Measurements from ENCODE around the gene CRPPA.
"Not testable (repeated sequence)": the region's sequence is repeated elsewhere in the genome, so short reads cannot be mapped to it uniquely, and the experiment has no call there.

CRPPA gene

DNA sequence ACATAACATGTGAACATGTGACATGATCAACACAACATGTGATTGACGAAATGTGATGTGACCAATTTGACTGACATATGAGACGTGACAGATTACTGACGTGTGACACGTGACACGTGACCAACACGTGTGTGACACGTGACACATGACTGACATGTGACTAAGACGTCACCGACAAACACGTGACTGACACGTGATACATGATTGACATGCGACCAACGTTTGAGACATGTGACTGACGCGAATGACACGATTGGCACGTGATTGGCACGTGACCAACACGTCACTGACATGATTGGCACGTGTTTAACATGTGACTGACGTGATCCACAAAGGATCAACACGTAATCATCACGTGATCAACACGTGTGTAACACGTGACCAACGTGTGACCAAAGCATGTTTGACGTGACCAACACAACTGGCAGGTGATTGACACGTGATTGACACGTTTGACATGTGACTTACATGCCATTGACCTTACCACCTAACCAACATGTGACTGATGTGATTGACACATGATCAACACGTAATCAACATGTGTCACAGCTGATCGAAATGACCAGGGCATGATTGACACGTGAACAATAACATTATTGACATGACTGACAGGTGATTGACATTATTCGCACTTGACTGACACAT is 23.7 kb downstream of the CRPPA start:
- DNase-seq (ENCODE audit: low read depth), result no peak
- TF ChIP-seq, protein P1, sequence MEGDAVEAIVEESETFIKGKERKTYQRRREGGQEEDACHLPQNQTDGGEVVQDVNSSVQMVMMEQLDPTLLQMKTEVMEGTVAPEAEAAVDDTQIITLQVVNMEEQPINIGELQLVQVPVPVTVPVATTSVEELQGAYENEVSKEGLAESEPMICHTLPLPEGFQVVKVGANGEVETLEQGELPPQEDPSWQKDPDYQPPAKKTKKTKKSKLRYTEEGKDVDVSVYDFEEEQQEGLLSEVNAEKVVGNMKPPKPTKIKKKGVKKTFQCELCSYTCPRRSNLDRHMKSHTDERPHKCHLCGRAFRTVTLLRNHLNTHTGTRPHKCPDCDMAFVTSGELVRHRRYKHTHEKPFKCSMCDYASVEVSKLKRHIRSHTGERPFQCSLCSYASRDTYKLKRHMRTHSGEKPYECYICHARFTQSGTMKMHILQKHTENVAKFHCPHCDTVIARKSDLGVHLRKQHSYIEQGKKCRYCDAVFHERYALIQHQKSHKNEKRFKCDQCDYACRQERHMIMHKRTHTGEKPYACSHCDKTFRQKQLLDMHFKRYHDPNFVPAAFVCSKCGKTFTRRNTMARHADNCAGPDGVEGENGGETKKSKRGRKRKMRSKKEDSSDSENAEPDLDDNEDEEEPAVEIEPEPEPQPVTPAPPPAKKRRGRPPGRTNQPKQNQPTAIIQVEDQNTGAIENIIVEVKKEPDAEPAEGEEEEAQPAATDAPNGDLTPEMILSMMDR (IDR thresholded peaks at IDR 0.05; ENCODE audit: low read length, missing control alignments), result no peak
- H3K4me3 ChIP-seq (replicated peaks; ENCODE audit: low read depth, low read length), result no peak overlapping the region

DNA sequence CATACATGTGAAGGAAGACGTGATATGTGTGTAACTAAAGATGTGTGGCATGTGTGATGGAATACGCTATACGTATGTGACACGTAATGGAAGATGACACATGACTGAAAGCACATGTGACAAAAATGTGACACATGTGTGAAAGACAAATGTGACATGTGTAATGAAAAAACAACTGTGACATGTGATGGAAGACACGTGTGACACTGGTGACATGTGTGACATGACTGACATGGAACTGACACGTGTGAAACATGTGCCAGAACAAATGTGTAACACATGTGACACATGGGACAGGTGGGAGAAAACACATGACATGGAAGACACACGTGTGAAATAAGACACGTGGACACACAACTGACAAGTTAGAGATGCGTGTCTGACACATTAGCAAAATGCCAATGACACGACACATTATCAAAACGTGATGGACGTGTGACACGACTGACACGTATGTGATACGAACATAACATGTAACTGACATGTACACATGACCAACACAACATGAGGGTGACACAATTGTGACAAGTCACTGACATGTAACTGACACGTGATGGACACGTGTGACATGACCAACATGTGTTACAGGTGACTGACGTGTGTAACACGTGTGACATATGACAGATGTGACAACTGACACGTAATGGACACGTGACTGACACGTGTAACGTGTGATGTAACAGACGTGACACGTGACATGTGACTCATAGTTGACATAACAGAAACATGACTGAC is 24.4 kb downstream of the CRPPA start:
- TF ChIP-seq, protein P1 (IDR thresholded peaks at IDR 0.05; ENCODE audit: low read length, missing control alignments), result no peak
- DNase-seq (ENCODE audit: low read depth), result no peak
- H3K4me3 ChIP-seq (replicated peaks; ENCODE audit: low read depth, low read length), result no peak overlapping the region

DNA sequence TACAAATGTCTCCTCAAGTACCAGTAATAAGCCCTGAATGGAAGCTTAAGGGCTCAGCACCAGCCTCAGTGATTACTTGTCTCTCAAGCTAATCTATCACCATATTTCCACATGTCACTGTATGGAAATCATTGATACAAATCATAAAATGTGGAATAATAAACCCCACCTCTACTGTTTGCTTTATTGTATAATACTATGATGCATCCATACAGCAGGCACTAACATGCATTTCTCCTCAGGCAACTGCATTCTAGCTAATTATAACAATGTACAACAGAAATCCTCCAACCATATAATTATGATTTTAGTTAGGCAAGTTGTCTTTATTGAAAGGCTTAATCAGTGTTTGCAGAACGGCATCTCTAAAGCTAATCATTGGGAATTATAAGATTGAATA is 26.2 kb downstream of the CRPPA start:
- TF ChIP-seq, protein P1 (IDR thresholded peaks at IDR 0.05; ENCODE audit: low read length, missing control alignments), result no peak
- H3K4me3 ChIP-seq (replicated peaks; ENCODE audit: low read depth, low read length), result no peak overlapping the region
- DNase-seq (ENCODE audit: low read depth), result no peak

DNA sequence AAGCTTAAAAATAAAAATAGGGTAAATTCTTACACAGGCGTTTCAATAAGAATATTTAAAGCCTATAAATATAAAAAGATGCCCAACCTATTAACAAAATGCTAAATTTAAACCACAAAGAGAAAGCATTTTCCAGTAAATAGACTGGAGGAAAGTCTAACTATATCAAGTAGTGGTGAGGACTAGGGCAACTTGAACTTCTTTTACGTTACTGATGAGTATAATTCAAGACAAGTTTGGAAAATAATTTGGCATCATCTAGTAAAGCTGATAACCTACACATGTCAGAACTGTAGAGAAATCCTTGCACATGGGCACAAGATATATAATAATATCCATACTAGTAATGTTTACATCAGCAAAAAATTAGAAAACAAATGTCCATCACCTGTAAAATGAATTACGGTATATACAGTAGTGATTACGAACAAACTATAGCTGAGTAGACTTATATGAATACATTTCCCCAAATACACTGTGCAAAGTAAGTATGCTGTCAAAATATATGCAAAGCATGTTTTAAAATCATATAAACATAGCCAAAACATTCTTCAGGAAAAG is 27.4 kb downstream of the CRPPA start:
- no peak for DNase-seq (ENCODE audit: low read depth)

DNA sequence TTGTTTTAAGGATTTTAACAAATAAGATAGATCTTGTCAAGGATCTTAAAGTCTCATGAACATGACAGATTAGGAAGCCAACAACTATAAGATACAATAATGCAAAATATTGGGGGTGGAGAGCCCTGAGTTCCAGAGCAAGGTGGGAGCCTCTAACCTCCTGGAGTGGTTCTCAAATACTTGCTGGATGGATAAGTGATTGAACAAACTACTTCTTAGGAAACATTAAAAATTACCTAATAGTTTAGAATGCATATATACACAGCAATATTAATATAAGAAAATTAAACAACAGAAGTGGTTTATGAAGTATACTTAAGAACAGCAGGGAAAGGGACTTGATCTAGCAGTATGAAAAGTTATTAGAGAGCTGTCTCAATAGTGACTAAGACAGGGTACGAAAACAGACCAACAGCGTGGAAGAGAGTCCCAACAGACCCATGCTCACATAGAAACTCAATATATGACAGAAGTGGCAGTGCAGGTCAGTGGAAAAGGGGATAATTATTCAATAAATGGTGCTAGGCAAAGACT is 28.3 kb downstream of the CRPPA start:
- TF ChIP-seq, protein P1 (IDR thresholded peaks at IDR 0.05; ENCODE audit: low read length, missing control alignments), result no peak
- DNase-seq (ENCODE audit: low read depth), result no peak
- no peak overlapping the region for H3K4me3 ChIP-seq (replicated peaks; ENCODE audit: low read depth, low read length)

More for the DNA sequence above, 27.4 kb downstream of the CRPPA start:
- no peak overlapping the region for H3K4me3 ChIP-seq (replicated peaks; ENCODE audit: low read depth, low read length)
- TF ChIP-seq, protein P1 (IDR thresholded peaks at IDR 0.05; ENCODE audit: low read length, missing control alignments), result no peak

DNA sequence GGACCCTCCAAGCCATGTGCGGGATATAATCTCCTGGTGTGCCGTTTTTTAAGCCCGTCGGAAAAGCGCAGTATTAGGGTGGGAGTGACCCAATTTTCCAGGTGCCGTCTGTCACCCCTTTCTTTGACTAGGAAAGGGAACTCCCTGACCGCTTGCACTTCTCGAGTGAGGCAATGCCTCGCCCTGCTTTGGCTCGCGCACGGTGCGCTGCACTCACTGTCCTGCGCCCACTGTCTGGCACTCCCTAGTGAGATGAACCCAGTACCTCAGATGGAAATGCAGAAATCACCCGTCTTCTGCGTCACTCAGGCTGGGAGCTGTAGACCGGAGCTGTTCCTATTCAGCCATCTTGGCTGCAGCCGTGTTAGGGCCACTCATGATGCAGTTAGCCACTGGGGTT is 37.6 kb downstream of the CRPPA start:
- DNase-seq (ENCODE audit: low read depth); H3K4me3 ChIP-seq (replicated peaks; ENCODE audit: low read depth, low read length): not testable (repeated sequence)

DNA sequence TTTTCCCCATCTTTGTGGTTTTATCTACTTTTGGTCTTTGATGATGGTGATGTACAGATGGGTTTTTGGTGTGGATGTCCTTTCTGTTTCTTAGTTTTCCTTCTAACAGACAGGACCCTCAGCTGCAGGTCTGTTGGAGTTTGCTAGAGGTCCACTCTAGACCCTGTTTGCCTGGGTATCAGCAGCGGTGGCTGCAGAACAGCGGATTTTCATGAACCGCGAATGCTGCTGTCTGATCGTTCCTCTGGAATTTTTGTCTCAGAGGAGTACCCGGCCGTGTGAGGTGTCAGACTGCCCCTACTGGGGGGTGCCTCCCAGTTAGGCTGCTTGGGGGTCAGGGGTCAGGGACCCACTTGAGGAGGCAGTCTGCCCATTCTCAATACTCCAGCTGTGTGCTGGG is 38.2 kb downstream of the CRPPA start:
- not testable (repeated sequence) for DNase-seq (ENCODE audit: low read depth); H3K4me3 ChIP-seq (replicated peaks; ENCODE audit: low read depth, low read length)
